ENCODE results near the gene RETREG3. TPM values are rescaled to one million over a fixed set of nuclear protein-coding genes. Genes with fewer than 3 reads are reported as not detected.

RETREG3 gene
- total and polyA plus RNA-seq, 9 of the 15 experiments (the other 6 are each of a cell fraction or from before 2014, with no cell fraction given), result 4.1 to 39.0 (median 16.9) TPM

GRCh38 chr17:42535155-42536047 lies 73.8 kb downstream of the RETREG3 start (continued):
- TF ChIP-seq VEZF1 (CRISPR knock-in tag; IDR thresholded peaks at IDR 0.05) (peak; percentile 9; the same call in 1 of the 2 replicates), POLR2A (conservative IDR thresholded peaks at IDR 0.05) (no peak), GTF2A2 (tag; IDR thresholded peaks at IDR 0.05) (peak; percentile 94), CREB5 (CRISPR knock-in tag; IDR thresholded peaks at IDR 0.05) (peak; percentile 94), ARID3B (CRISPR knock-in tag; IDR thresholded peaks at IDR 0.05; ENCODE audit: borderline replicate concordance) (peak; percentile 95), CBX5 (IDR thresholded peaks at IDR 0.05; ENCODE audit: borderline replicate concordance, low read depth) (no peak), POLR2B (IDR thresholded peaks at IDR 0.05; ENCODE audit: low read depth, partially characterized antibody) (peak; percentile 57), RBM17 (IDR thresholded peaks at IDR 0.05; ENCODE audit: borderline replicate concordance, low read depth, low read length) (no peak), ELF2 (CRISPR knock-in tag; IDR thresholded peaks at IDR 0.05) (peak; percentile 88; the same call in 1 of the 2 replicates), MYNN (IDR thresholded peaks at IDR 0.05) (peak; percentile 76), MYNN (CRISPR knock-in tag; IDR thresholded peaks at IDR 0.05) (no peak), SMARCA4 (IDR thresholded peaks at IDR 0.05) (peak; percentile 21; the same call in 1 of the 2 replicates), CHCHD3 (CRISPR knock-in tag; IDR thresholded peaks at IDR 0.05) (no peak), LEF1 (IDR thresholded peaks at IDR 0.05) (0 out of 2 replicates have a peak, but pooled peaks have one; percentile 56), RFX5 (IDR thresholded peaks at IDR 0.05; ENCODE audit: low read depth, low read length) (no peak), L3MBTL2 (IDR thresholded peaks at IDR 0.05) (no peak; the same call in 1 of the 2 replicates), FOXK2 (conservative IDR thresholded peaks at IDR 0.05 in 1 of 2, IDR thresholded peaks at IDR 0.05 in 1 of 2; ENCODE audit: low read depth in 2 of 2) (peak in 1 of 2 experiments; percentile 73; a peak in 2 of 4 replicates), RBFOX2 (IDR thresholded peaks at IDR 0.05; ENCODE audit: low read depth, low read length) (no peak), PHB2 (IDR thresholded peaks at IDR 0.05; ENCODE audit: low read depth) (no peak), ATF3 (IDR thresholded peaks at IDR 0.05) (no peak), ATF3 (CRISPR knock-in tag; conservative IDR thresholded peaks at IDR 0.05) (peak; percentile 75; the same call in 1 of the 2 replicates), ZNF561 (CRISPR knock-in tag; conservative IDR thresholded peaks at IDR 0.05) (peak; percentile 41; the same call in 1 of the 2 replicates), PHF8 (IDR thresholded peaks at IDR 0.05; ENCODE audit: borderline replicate concordance, low read length) (peak; percentile 30; the same call in 1 of the 2 replicates)
